ENCODE measurements around the gene EBF3. TPM values are rescaled to one million over a fixed set of nuclear protein-coding genes. Genes with fewer than 3 reads are reported as not detected.

The EBF3 gene
- total RNA-seq, 1 experiment from 2014 or later, result 56.2 TPM

DNA sequence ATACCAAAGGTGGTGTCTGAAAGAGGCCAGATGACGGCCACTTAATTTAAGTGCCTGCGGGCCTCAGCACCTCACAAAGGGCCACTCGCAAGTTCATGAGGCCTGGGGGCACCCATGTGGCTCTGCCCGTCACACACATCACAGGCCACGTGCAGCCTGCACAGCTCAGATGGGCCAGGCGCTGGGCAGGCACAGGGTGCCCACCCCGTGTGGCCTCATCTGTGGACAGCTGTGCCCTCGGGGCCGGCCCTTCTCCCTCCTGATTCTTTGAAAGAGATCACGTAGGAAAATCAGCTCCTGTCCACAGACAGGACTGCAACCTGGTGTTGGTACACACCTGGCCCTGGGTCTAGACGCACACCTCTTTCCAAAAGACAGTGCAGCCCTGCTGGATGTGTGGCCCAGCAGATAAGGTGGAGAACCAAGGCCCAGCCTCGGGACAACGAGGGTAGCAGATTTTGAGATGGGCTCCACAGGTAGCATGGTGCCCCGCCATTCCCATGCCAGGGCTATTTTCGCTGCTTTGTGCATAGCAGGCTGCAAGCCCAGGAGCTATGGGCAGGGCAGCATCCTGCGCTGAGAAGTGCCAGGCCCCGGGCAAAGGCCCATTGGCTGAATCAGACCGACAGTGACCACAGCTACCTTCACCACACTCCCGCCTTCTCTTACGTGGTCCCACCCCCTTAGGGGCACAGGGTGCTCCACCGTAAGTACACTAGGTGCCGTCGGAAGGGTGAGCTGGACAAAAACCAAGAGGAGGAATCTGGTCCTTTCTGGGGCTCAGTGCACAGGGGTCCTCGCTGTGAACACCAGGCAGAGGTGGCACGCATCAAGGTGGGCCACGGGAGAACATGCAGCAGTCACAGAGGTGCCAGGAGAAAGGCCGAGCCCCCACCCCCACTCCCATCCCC, 124.5 kb downstream of the EBF3 start:
- no peak for DNase-seq (ENCODE audit: low spot score)
- H3K4me1 ChIP-seq (ENCODE audit: insufficient read depth, low read length, poor library complexity, severe bottlenecking), result peaks cover 5% of the 10 kb centered on the region
- no peak overlapping the region for H3K27ac ChIP-seq (ENCODE audit: low read depth, low read length, poor library complexity, severe bottlenecking)
- H3K9me3 ChIP-seq (ENCODE audit: low read depth, low read length, poor library complexity, severe bottlenecking), result no peaks in the 10 kb centered on the region
- CTCF ChIA-PET, result no interaction called here
- no peaks in the 10 kb centered on the region for H3K27me3 ChIP-seq (replicated peaks; ENCODE audit: insufficient read depth, low read depth, low read length, poor library complexity)
- H3K4me3 ChIP-seq (ENCODE audit: low read depth, low read length, poor library complexity, severe bottlenecking), result no peak overlapping the region
- peaks cover 82% of the 10 kb centered on the region for H3K36me3 ChIP-seq (ENCODE audit: insufficient read depth, low read length, poor library complexity, severe bottlenecking)
- POLR2A ChIA-PET (ENCODE audit: low non-redundant PET), result no interaction called here
- intact Hi-C loops (cut with micrococcal nuclease; ENCODE audit: unreplicated experiment), result no loop called here
- no peak for TF ChIP-seq EZH2 (IDR thresholded peaks at IDR 0.05; ENCODE audit: borderline replicate concordance, low read depth, low read length, poor library complexity, severe bottlenecking)
- TF ChIP-seq, protein P1, sequence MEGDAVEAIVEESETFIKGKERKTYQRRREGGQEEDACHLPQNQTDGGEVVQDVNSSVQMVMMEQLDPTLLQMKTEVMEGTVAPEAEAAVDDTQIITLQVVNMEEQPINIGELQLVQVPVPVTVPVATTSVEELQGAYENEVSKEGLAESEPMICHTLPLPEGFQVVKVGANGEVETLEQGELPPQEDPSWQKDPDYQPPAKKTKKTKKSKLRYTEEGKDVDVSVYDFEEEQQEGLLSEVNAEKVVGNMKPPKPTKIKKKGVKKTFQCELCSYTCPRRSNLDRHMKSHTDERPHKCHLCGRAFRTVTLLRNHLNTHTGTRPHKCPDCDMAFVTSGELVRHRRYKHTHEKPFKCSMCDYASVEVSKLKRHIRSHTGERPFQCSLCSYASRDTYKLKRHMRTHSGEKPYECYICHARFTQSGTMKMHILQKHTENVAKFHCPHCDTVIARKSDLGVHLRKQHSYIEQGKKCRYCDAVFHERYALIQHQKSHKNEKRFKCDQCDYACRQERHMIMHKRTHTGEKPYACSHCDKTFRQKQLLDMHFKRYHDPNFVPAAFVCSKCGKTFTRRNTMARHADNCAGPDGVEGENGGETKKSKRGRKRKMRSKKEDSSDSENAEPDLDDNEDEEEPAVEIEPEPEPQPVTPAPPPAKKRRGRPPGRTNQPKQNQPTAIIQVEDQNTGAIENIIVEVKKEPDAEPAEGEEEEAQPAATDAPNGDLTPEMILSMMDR (conservative IDR thresholded peaks at IDR 0.05; ENCODE audit: low read depth, low read length), result no peak
- BruUV-seq (replicated peaks), result no TSS peak

DNA sequence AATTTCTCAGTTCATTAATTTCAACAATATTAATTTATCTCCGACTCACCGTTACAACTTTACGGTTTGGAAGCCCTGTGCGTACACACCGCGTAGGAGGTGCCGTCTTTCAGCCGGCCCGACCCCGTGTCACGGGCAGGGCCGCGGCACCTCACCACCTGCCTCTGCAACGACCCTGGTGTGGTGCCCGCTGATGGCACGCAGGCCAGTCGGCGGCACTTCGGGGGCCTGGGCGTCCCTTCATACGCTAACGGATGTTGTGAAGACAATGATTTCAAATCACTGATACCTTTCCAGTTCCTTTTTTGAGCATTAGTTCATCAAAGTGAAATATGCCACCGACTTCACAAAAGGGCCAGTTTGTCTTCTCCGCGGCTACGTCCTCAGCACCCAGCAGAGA, 125.3 kb downstream of the EBF3 start:
- CTCF ChIA-PET, result no interaction called here
- no peaks in the 10 kb centered on the region for H3K9me3 ChIP-seq (ENCODE audit: low read depth, low read length, poor library complexity, severe bottlenecking)
- peaks cover 78% of the 10 kb centered on the region for H3K36me3 ChIP-seq (ENCODE audit: insufficient read depth, low read length, poor library complexity, severe bottlenecking)
- TF ChIP-seq, protein P1 (conservative IDR thresholded peaks at IDR 0.05; ENCODE audit: low read depth, low read length), result no peak
- no peak for TF ChIP-seq EZH2 (IDR thresholded peaks at IDR 0.05; ENCODE audit: borderline replicate concordance, low read depth, low read length, poor library complexity, severe bottlenecking)
- H3K27me3 ChIP-seq (replicated peaks; ENCODE audit: insufficient read depth, low read depth, low read length, poor library complexity), result no peaks in the 10 kb centered on the region
- POLR2A ChIA-PET (ENCODE audit: low non-redundant PET), result no interaction called here
- peaks cover 13% of the 10 kb centered on the region for H3K4me1 ChIP-seq (ENCODE audit: insufficient read depth, low read length, poor library complexity, severe bottlenecking)
- intact Hi-C loops (cut with micrococcal nuclease; ENCODE audit: unreplicated experiment), result no loop called here
- H3K27ac ChIP-seq (ENCODE audit: low read depth, low read length, poor library complexity, severe bottlenecking), result no peak overlapping the region
- no peak for DNase-seq (ENCODE audit: low spot score)
- no TSS peak for BruUV-seq (replicated peaks)
- H3K4me3 ChIP-seq (ENCODE audit: low read depth, low read length, poor library complexity, severe bottlenecking), result no peak overlapping the region

DNA sequence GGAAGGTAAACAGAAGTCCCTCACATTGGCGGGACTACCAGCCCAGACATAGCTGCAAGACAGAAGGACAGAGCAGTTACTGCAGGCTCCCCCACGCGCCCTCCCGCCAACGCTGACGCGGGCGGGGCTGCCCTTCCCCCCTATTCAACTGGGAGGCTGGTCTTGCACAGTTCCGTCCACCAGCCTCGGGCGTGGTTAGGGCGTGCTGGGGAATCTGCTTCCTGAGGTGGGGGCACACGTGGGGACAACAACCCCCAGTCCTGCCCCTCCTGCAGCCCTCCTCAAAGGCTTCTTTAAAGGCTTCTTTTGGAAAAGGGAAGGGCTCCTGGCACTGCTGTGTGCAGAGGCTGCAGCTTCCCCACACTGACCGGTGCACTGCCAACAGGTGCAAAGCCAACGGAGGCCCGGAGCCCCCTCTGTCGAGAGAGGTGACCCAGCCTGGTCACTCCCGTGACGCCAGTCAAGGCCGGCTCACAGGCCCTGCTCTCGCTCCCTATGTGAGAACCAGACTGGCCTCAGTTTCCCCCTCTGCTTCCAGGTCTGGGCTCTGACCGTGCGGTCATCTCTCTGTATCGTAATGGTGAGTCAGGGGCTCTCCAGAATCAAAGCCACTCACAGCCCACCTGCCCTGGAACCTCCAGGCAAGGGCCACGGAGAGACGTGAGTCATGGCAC, 126.0 kb downstream of the EBF3 start:
- ChIA-PET POLR2A (ENCODE audit: low non-redundant PET) (no interaction called here), CTCF (no interaction called here)
- H3K9me3 ChIP-seq (ENCODE audit: low read depth, low read length, poor library complexity, severe bottlenecking), result no peaks in the 10 kb centered on the region
- TF ChIP-seq EZH2 (IDR thresholded peaks at IDR 0.05; ENCODE audit: borderline replicate concordance, low read depth, low read length, poor library complexity, severe bottlenecking), result no peak
- TF ChIP-seq, protein P1 (conservative IDR thresholded peaks at IDR 0.05; ENCODE audit: low read depth, low read length), result no peak
- intact Hi-C loops (cut with micrococcal nuclease; ENCODE audit: unreplicated experiment), result no loop called here
- no TSS peak for BruUV-seq (replicated peaks)
- no peaks in the 10 kb centered on the region for H3K27me3 ChIP-seq (replicated peaks; ENCODE audit: insufficient read depth, low read depth, low read length, poor library complexity)
- peaks cover 70% of the 10 kb centered on the region for H3K36me3 ChIP-seq (ENCODE audit: insufficient read depth, low read length, poor library complexity, severe bottlenecking)
- peaks cover 15% of the 10 kb centered on the region for H3K4me1 ChIP-seq (ENCODE audit: insufficient read depth, low read length, poor library complexity, severe bottlenecking)
- DNase-seq (ENCODE audit: low spot score), result no peak
- no peak overlapping the region for H3K27ac ChIP-seq (ENCODE audit: low read depth, low read length, poor library complexity, severe bottlenecking)
- H3K4me3 ChIP-seq (ENCODE audit: low read depth, low read length, poor library complexity, severe bottlenecking), result no peak overlapping the region

Measured in A673 (cell line).